Kidney epithelial cell (primary cell): ENCODE measurements around the gene NFYC. TPM values are rescaled to one million over a fixed set of nuclear protein-coding genes. Genes with fewer than 3 reads are reported as not detected.

Experiments used
- DNase-seq: peaks from one replicate; pipeline ENCODE4 v3.0.0-alpha.2; 2010; ENCODE audit warnings: low read depth
- H3K27me3 ChIP-seq: 2 replicates; pipeline ENCODE4 v1.6.0; 2011; ENCODE audit warnings: low read length; ENCODE audit not compliant: control insufficient read depth, insufficient read depth
- H3K36me3 ChIP-seq: 2 replicates; pipeline ENCODE4 v1.5.1; 2011; ENCODE audit warnings: low read length; ENCODE audit not compliant: control insufficient read depth, insufficient read depth
- H3K4me3 ChIP-seq: 2 replicates; pipeline ENCODE4 v1.5.1; 2011; ENCODE audit warnings: low read depth, mild to moderate bottlenecking, control low read depth, low read length
- CTCF ChIP-seq: IDR thresholded peaks from 2 replicates; pipeline ENCODE4 v1.5.1; 2011; ENCODE audit warnings: mild to moderate bottlenecking, moderate library complexity, low read length, control low read depth, inconsistent platforms; ENCODE audit not compliant: insufficient read depth, poor library complexity, severe bottlenecking
- total RNA-seq: library from RNA; depleted of rRNA; stranded (reverse); fragments of >200 nt; gene quantifications from 2 replicates; pipeline ENCODE4 v1.2.3, GENCODE V29; 2015

NFYC gene
- total RNA-seq, 1 donor from 2014 or later = 44.4 TPM

- peak overlapping the region; percentile 33 for H3K4me3 ChIP-seq
- H3K36me3 ChIP-seq = no peaks in the 10 kb centered on the region
- TF ChIP-seq CTCF = no peak
- peaks cover 8% of the 10 kb centered on the region for H3K27me3 ChIP-seq
- DNase-seq = no peak
These were observed 126.9 kb downstream of the NFYC start for GRCh38 chr1:40818264-40818961.

GRCh38 chr1:40819101-40819500 is 127.6 kb downstream of the NFYC start:
- no peak for TF ChIP-seq CTCF
- Histone ChIP-seq H3K4me3 (no peak overlapping the region), H3K36me3 (no peaks in the 10 kb centered on the region), H3K27me3 (peaks cover 8% of the 10 kb centered on the region)
- DNase-seq = no peak

GRCh38 chr1:40820251-40820797 is 128.8 kb downstream of the NFYC start:
- no peak for TF ChIP-seq CTCF
- no peaks in the 10 kb centered on the region for H3K36me3 ChIP-seq
- no peak overlapping the region for H3K4me3 ChIP-seq
- no peak for DNase-seq
- H3K27me3 ChIP-seq = peaks cover 8% of the 10 kb centered on the region

Other genes starting within 250 kb of the NFYC start
- gene ZFP69B, start 241.2 kb upstream of the NFYC start, total RNA-seq = 7.9 and 8.1 TPM in 2 replicates
- gene ZFP69, start 214.4 kb upstream of the NFYC start, total RNA-seq = 4.1 and 4.3 TPM in 2 replicates
- 10.4 and 10.7 TPM in 2 replicates for gene EXO5, start 182.9 kb upstream of the NFYC start, total RNA-seq
- 2.3 and 5.2 TPM in 2 replicates for gene ZNF684, start 160.1 kb upstream of the NFYC start, total RNA-seq
- 2.9 and 3.2 TPM in 2 replicates for gene RIMS3, start 26.0 kb upstream of the NFYC start, total RNA-seq
- 2.8 and 3.4 TPM in 2 replicates for gene KCNQ4, start 92.1 kb downstream of the NFYC start, total RNA-seq
- gene CITED4, start 170.7 kb downstream of the NFYC start, total RNA-seq = 31.0 and 48.6 TPM in 2 replicates